HG03045 (cell line): ENCODE results near the gene IZUMO4.
"Not testable (repeated sequence)": the region's sequence is repeated elsewhere in the genome, so short reads cannot be mapped to it uniquely, and the experiment has no call there.

Source experiments
- ATAC-seq: cut with Tn5 transposase; IDR thresholded peaks from one replicate; pipeline ENCODE4 v1.9.1; 2021; ENCODE audit warnings: mild to moderate bottlenecking, moderate library complexity; ENCODE audit not compliant: unreplicated experiment

Gene IZUMO4

GRCh38 chr19:2122251-2122650 lies 25.5 kb downstream of the IZUMO4 start:
- ATAC-seq: no peak

DNA sequence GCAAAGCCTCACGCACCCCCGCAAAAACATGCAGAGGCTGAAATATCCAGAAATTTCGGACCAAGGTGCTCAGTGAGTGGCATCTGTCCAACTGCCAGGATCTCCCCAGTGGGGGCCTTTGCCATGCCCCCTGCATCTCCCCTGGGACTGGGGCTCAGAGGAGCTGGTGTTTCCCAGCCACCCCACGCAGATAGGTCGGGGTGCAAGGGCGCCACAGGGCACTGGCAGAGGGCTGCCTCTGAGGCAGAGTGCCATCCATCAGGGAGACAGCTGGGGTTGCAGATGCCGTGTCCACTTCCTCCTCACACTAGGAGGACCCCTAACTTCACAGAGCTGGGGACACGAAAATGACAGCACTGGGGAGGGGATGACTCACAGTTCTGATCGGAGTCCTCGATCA lies 26.3 kb downstream of the IZUMO4 start:
- no peak for ATAC-seq

- no peak for ATAC-seq
Observed at GRCh38 chr19:2123682-2124387, 27.1 kb downstream of the IZUMO4 start.

- ATAC-seq: no peak
Observed at GRCh38 chr19:2126879-2127518, 30.3 kb downstream of the IZUMO4 start.

- no peak for ATAC-seq
Observed at GRCh38 chr19:2127758-2128157, 31.0 kb downstream of the IZUMO4 start.

GRCh38 chr19:2128252-2128651 lies 31.5 kb downstream of the IZUMO4 start:
- ATAC-seq: not testable (repeated sequence)

DNA sequence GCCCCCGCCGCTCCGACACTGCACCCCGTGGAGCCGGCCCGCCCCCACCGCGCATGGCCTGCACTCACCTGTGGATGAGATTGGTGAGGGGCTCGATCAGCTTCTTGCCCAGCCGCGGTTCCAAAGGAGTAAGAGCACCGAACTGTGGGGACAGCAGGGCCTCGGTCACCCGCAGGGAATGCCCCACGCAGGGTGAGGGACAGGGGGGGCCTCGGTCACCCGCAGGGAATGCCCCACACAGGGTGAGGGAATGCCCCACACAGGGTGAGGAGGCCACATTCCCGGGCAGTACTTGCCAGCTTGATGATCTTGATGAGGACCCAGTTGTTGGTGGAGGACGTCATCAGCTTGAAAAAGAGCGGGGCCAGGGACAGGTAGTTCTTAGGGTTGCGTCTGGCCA lies 32.3 kb downstream of the IZUMO4 start:
- no peak for ATAC-seq

DNA sequence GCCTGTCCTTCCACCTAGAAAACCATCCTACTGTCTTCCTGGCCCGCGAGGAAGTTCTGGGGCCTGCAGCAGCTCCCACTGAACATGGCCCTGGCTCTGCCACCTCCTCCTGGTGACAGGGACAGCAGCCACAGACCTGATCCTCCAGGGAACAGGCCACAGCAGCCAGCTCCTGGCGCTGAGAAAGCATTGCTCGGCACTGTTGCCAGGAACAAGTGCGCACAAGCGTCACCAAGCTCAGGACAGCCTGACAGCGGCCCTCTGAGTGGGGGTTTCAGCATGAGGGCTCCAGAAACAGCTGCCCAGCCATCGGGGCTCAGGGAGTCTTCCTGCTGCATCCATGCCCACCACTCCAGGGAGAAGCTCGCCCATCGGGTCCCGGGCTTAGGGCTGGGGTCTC lies 32.8 kb downstream of the IZUMO4 start:
- no peak for ATAC-seq

- ATAC-seq: no peak
Observed at GRCh38 chr19:2129892-2130770, 33.4 kb downstream of the IZUMO4 start.

DNA sequence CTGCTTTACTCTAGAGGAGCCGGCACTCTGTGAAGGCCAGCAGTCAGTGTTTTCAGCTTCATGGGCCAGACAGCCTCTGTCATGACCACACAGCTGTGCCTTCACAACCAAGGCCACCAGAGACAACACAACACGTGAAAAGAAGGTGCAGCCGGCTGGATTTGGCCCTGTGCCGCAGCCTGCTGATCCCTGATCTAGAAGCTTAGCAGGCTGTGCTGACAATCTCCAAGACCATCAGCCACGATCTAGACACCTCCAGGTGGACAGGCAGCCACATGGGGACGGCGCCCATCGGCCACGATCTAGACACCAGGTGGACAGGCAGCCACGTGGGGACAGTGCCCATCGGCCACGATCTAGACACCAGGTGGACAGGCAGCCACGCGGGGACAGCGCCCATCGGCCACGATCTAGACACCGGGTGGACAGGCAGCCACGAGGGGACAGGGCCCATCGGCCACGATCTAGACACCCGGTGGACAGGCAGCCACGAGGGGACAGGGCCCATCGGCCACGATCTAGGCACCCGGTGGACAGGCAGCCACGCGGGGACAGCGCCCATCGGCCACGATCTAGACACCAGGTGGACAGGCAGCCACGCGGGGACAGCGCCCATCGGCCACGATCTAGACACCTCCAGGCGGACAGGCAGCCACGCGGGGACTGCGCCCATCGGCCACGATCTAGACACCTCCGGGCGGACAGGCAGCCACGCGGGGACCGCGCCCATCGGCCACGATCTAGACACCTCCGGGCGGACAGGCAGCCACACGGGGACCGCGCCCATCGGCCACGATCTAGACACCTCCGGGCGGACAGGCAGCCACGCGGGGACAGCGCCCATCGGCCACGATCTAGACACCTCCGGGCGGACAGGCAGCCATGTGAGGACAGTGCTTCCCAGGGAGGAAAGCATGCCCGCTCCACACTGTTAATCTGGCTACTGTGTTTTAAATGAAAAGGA lies 34.6 kb downstream of the IZUMO4 start:
- not testable (repeated sequence) for ATAC-seq

- ATAC-seq: no peak
Observed at GRCh38 chr19:2132191-2132590, 35.5 kb downstream of the IZUMO4 start.

DNA sequence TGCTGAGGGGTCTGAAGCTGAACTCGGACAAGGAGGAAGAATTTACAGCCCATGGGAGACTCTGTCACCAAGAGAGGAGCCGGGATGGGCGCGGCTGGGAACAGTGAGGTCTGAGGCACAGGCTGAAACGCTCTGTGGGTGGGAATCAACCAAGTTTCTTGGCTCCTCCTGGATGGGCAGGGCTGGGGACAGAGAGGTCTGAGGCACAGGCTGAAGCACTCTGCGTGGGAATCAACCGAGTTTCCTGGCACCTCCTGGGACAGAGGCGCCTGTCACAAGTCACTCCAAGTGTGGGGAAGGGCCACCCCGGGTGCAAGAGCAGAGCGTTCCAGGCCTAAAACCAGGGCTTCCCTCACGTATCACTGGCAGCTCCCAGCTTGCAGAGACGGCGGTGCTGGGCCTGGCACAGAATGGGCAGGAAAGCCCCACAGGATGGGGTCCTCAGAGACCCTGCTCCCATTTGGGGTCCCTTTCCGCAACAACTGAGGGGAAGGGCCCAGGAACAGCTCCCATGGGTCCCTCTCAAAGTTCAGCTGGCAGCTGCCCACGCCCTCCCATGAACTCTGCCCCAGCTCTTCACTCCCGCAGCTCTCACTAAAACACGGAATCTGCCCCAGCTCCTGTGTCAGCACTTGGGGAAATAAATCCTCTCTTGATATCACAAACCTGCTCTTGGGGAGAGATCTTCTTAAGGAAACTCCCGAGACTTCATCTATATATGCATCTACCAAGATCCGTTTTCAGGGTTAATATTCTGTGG lies 36.2 kb downstream of the IZUMO4 start:
- ATAC-seq: no peak

DNA sequence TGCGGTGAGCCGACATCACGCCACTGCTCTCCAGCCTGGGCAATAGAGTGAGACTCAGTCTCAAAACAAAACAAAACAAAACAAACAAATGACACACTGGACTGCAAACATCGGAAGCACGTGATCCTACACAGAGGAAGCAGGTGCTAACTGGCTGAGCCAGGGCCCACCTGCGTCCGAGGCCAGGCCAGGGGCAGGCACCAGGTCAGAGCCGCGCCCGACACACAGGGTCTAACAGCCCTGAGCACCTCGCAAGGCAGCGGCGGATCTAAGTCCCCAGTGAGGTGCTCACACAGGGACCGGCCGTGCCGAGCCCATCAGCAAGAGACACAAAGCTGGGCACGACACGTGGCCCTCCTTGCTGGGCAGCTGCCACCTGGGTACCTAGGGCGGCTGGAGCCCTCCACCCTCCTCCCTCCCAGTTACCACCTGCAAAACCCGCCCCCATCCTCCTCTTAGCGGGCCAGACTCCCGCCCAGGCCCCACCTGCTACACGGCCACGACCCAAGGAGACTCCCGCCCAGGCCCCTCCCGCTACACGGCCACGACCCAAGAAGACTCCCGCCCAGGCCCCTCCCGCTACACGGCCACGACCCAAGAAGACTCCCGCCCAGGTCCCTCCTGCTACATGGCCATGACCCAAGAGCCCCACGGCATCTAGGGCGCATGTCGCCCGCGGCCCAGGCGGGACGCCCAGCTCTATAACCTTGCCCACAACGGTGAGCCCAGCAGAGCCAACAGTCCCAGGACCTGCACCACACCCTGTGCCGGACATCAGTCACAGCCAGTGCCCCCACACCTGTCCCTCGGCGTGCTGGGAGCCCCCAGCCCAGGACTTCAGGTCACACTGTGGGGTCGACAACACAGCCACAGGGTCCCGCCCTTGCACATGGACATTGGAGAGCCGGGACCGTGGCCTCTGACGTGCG lies 39.0 kb downstream of the IZUMO4 start:
- ATAC-seq: no peak

- no peak for ATAC-seq
Observed at GRCh38 chr19:2136796-2137195, 40.1 kb downstream of the IZUMO4 start.

DNA sequence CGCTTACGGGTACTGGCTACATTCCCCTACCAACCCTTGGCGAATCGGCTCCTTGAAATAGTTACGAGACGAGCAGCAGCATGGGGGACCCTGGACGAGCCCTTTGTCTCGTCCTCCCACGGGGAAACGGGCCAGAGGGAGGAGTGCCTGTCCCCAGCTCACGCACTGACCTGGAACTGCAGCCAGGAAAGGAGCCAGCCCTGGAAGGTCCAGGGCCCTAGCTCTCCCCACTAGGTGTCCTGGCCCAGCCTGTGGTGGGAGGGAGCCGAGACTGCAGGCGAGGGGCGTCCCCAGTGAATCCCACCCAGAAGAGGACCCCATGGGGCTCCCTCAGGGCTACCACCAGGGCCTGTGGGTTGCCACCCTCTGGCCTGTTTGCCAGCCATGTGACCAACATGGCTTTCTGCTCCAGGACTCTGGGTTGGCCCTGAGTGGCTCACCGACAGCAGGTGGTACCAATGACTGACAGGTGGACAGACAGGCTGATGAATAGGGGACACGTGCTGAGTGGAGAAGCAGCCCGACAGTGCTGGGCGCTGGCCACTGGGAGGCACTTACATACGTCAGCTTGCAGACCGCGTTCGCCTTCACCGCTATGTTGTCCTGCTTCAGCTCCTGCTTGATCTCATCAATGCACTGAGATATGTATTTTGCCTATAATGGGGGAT lies 41.5 kb downstream of the IZUMO4 start:
- ATAC-seq: no peak

GRCh38 chr19:2139385-2140137 lies 42.8 kb downstream of the IZUMO4 start:
- no peak for ATAC-seq

DNA sequence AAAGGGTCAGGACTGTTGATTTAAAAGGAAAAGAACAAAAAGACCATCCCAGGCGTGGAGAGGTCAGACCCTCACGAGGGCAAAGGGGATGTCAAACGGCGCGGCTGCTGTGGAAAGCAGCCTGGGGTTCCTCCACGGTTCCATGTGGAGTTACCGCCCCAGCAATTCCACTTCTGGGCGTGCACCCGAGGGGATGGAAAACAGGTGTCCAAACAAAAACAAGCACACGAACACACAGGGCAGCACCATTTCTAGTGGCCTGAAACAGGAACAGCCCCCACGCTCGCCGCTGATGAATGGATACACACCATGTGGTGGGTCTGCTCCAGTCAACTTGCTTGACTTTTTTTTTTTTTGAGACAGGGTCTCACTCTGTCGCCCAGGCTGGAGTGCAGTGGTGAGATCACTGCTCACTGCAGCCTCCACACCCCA lies 43.4 kb downstream of the IZUMO4 start:
- ATAC-seq: no peak
